ENCODE results near the gene FOXP3. TPM values are rescaled to one million over a fixed set of nuclear protein-coding genes. Genes with fewer than 3 reads are reported as not detected.

FOXP3 gene
- total RNA-seq, 1 experiment from 2014 or later: 0.42 TPM

DNA sequence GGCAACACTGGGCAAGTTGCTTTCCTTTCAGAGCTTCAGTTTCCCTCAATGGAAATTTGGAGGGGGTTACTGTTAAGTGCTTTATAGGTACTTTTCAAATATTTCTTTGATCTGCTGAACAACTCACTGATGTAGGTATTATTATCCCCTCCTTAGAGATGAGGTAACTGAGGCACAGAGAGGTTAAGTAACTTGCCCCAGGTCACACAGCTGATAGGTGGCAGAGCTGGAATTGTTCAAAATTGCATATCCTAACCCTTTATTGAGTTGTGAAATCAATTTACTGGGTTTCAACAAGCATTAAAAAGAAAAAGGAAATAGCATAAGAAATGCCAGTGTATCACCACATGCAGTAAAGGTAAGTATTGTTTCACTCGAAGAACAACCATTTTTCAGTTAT is 11.7 kb upstream of the FOXP3 start:
- ChIA-PET CTCF (interaction anchor here (1.8 kb wide), 1 partner anchor 92 kb away, joined by 8 read pairs; no protein-coding TSS in a partner anchor), POLR2A (no interaction called here)
- no peak for TF ChIP-seq GTF2I (CRISPR knock-in tag; conservative IDR thresholded peaks at IDR 0.05)
- no peak for TF ChIP-seq SMAD3 (CRISPR knock-in tag; IDR thresholded peaks at IDR 0.05; ENCODE audit: borderline replicate concordance)
- TF ChIP-seq HMGA2 (CRISPR knock-in tag; IDR thresholded peaks at IDR 0.05): no peak
- TF ChIP-seq, protein P1, sequence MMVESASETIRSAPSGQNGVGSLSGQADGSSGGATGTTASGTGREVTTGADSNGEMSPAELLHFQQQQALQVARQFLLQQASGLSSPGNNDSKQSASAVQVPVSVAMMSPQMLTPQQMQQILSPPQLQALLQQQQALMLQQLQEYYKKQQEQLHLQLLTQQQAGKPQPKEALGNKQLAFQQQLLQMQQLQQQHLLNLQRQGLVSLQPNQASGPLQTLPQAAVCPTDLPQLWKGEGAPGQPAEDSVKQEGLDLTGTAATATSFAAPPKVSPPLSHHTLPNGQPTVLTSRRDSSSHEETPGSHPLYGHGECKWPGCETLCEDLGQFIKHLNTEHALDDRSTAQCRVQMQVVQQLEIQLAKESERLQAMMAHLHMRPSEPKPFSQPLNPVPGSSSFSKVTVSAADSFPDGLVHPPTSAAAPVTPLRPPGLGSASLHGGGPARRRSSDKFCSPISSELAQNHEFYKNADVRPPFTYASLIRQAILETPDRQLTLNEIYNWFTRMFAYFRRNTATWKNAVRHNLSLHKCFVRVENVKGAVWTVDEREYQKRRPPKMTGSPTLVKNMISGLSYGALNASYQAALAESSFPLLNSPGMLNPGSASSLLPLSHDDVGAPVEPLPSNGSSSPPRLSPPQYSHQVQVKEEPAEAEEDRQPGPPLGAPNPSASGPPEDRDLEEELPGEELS (CRISPR knock-in tag; IDR thresholded peaks at IDR 0.05): no peak
- TF ChIP-seq ZNF138 (CRISPR knock-in tag; conservative IDR thresholded peaks at IDR 0.05): no peak
- no peak for TF ChIP-seq CREB1 (CRISPR knock-in tag; IDR thresholded peaks at IDR 0.05)
- no peak for TF ChIP-seq GABPB1 (CRISPR knock-in tag; IDR thresholded peaks at IDR 0.05)
- no peak for TF ChIP-seq ZNF219 (CRISPR knock-in tag; IDR thresholded peaks at IDR 0.05; ENCODE audit: borderline replicate concordance)
- no peak for TF ChIP-seq TEAD1 (CRISPR knock-in tag; IDR thresholded peaks at IDR 0.05)
- no peak for TF ChIP-seq ZNF671 (CRISPR knock-in tag; IDR thresholded peaks at IDR 0.05)
- no peak for TF ChIP-seq JUN (CRISPR knock-in tag; IDR thresholded peaks at IDR 0.05)
- TF ChIP-seq MXD4 (CRISPR knock-in tag; IDR thresholded peaks at IDR 0.05; ENCODE audit: borderline replicate concordance): no peak
- DNase-seq (ENCODE audit: low spot score) (no peak), ATAC-seq (no peak)
- no peaks in the 10 kb centered on the region for H3K9me3 Mint-ChIP-seq
- no peaks in the 10 kb centered on the region for H3K27me3 Mint-ChIP-seq (ENCODE audit: low read depth)
- H3K4me1 Mint-ChIP-seq: peaks cover 18% of the 10 kb centered on the region
- H3K27ac Mint-ChIP-seq: no peak overlapping the region
- H3K36me3 Mint-ChIP-seq: peaks cover 3% of the 10 kb centered on the region; the same call in 1 of the 2 replicates
- H3K4me3 Mint-ChIP-seq: no peak overlapping the region

DNA sequence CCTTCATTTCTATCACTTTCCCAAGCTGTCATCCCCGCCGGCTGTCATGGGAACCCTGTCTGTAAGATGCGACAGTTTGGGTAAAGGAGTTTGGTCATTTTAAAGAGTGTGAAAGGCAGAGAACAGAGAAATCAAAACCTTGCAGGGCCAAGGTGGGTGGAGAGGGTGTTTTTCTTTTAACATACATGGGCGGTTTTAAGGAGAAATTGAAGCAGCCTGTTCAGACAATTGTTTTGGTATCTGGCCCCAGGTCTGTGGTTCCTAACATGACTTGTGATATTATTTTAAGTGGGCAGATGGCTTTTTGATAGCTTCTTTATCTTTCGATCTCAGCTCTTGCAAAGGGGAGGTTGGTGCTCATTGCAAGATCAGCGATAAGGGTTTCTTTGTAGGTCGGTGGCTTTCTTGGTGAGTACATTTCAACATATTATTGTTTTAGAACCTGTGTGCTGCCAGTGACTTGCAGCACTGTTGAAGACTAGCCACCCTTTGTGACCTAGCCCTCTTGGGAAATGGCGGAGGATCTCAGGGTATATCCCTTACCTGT is 8.7 kb upstream of the FOXP3 start:
- peaks cover 24% of the 10 kb centered on the region for H3K4me1 Mint-ChIP-seq
- TF ChIP-seq ZBTB21 (CRISPR knock-in tag; IDR thresholded peaks at IDR 0.05; ENCODE audit: borderline replicate concordance) (no peak), ZNF396 (CRISPR knock-in tag; IDR thresholded peaks at IDR 0.05; ENCODE audit: borderline replicate concordance) (no peak), GRHL2 (CRISPR knock-in tag; IDR thresholded peaks at IDR 0.05; ENCODE audit: insufficient replicate concordance, severe bottlenecking) (no peak), RORB (CRISPR knock-in tag; IDR thresholded peaks at IDR 0.05) (no peak), ZNF423 (CRISPR knock-in tag; IDR thresholded peaks at IDR 0.05) (no peak), ZNF138 (CRISPR knock-in tag; conservative IDR thresholded peaks at IDR 0.05) (no peak), ELF4 (CRISPR knock-in tag; IDR thresholded peaks at IDR 0.05; ENCODE audit: low read depth) (no peak)
- TF ChIP-seq, protein P2, sequence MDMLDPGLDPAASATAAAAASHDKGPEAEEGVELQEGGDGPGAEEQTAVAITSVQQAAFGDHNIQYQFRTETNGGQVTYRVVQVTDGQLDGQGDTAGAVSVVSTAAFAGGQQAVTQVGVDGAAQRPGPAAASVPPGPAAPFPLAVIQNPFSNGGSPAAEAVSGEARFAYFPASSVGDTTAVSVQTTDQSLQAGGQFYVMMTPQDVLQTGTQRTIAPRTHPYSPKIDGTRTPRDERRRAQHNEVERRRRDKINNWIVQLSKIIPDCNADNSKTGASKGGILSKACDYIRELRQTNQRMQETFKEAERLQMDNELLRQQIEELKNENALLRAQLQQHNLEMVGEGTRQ (CRISPR knock-in tag; IDR thresholded peaks at IDR 0.05): no peak
- TF ChIP-seq, protein P3, sequence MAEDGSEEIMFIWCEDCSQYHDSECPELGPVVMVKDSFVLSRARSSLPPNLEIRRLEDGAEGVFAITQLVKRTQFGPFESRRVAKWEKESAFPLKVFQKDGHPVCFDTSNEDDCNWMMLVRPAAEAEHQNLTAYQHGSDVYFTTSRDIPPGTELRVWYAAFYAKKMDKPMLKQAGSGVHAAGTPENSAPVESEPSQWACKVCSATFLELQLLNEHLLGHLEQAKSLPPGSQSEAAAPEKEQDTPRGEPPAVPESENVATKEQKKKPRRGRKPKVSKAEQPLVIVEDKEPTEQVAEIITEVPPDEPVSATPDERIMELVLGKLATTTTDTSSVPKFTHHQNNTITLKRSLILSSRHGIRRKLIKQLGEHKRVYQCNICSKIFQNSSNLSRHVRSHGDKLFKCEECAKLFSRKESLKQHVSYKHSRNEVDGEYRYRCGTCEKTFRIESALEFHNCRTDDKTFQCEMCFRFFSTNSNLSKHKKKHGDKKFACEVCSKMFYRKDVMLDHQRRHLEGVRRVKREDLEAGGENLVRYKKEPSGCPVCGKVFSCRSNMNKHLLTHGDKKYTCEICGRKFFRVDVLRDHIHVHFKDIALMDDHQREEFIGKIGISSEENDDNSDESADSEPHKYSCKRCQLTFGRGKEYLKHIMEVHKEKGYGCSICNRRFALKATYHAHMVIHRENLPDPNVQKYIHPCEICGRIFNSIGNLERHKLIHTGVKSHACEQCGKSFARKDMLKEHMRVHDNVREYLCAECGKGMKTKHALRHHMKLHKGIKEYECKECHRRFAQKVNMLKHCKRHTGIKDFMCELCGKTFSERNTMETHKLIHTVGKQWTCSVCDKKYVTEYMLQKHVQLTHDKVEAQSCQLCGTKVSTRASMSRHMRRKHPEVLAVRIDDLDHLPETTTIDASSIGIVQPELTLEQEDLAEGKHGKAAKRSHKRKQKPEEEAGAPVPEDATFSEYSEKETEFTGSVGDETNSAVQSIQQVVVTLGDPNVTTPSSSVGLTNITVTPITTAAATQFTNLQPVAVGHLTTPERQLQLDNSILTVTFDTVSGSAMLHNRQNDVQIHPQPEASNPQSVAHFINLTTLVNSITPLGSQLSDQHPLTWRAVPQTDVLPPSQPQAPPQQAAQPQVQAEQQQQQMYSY (CRISPR knock-in tag; IDR thresholded peaks at IDR 0.05): no peak
- TF ChIP-seq, protein P4, sequence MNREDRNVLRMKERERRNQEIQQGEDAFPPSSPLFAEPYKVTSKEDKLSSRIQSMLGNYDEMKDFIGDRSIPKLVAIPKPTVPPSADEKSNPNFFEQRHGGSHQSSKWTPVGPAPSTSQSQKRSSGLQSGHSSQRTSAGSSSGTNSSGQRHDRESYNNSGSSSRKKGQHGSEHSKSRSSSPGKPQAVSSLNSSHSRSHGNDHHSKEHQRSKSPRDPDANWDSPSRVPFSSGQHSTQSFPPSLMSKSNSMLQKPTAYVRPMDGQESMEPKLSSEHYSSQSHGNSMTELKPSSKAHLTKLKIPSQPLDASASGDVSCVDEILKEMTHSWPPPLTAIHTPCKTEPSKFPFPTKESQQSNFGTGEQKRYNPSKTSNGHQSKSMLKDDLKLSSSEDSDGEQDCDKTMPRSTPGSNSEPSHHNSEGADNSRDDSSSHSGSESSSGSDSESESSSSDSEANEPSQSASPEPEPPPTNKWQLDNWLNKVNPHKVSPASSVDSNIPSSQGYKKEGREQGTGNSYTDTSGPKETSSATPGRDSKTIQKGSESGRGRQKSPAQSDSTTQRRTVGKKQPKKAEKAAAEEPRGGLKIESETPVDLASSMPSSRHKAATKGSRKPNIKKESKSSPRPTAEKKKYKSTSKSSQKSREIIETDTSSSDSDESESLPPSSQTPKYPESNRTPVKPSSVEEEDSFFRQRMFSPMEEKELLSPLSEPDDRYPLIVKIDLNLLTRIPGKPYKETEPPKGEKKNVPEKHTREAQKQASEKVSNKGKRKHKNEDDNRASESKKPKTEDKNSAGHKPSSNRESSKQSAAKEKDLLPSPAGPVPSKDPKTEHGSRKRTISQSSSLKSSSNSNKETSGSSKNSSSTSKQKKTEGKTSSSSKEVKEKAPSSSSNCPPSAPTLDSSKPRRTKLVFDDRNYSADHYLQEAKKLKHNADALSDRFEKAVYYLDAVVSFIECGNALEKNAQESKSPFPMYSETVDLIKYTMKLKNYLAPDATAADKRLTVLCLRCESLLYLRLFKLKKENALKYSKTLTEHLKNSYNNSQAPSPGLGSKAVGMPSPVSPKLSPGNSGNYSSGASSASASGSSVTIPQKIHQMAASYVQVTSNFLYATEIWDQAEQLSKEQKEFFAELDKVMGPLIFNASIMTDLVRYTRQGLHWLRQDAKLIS (CRISPR knock-in tag; IDR thresholded peaks at IDR 0.05; ENCODE audit: borderline replicate concordance): no peak
- TF ChIP-seq, protein P5, sequence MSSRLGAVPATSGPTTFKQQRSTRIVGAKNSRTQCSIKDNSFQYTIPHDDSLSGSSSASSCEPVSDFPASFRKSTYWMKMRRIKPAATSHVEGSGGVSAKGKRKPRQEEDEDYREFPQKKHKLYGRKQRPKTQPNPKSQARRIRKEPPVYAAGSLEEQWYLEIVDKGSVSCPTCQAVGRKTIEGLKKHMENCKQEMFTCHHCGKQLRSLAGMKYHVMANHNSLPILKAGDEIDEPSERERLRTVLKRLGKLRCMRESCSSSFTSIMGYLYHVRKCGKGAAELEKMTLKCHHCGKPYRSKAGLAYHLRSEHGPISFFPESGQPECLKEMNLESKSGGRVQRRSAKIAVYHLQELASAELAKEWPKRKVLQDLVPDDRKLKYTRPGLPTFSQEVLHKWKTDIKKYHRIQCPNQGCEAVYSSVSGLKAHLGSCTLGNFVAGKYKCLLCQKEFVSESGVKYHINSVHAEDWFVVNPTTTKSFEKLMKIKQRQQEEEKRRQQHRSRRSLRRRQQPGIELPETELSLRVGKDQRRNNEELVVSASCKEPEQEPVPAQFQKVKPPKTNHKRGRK (CRISPR knock-in tag; IDR thresholded peaks at IDR 0.05; ENCODE audit: borderline replicate concordance): no peak
- DNase-seq (ENCODE audit: low spot score) (no peak), ATAC-seq (no peak)
- H3K27me3 Mint-ChIP-seq (ENCODE audit: low read depth): no peaks in the 10 kb centered on the region
- H3K4me3 Mint-ChIP-seq: no peak overlapping the region
- no peaks in the 10 kb centered on the region for H3K9me3 Mint-ChIP-seq
- ChIA-PET POLR2A (no interaction called here), CTCF (no interaction called here)
- H3K36me3 Mint-ChIP-seq: peaks cover 8% of the 10 kb centered on the region; the same call in 1 of the 2 replicates
- no peak overlapping the region for H3K27ac Mint-ChIP-seq

All from WTC11 (cell line).